Measurements from ENCODE around the gene CXCR6. TPM values are rescaled to one million over a fixed set of nuclear protein-coding genes. Genes with fewer than 3 reads are reported as not detected.

CXCR6 gene
- polyA plus RNA-seq, 1 of the 3 experiments (the other 2 are of a cell fraction), result not detected

GRCh38 chr3:45909542-45909941 is 33.7 kb upstream of the CXCR6 start:
- POLR2A ChIA-PET, result no interaction called here
- Histone ChIP-seq H3F3A (replicated peaks; ENCODE audit: insufficient read depth) (no peaks in the 10 kb centered on the region), H3K9me3 (no peaks in the 10 kb centered on the region), H3K9ac (no peak overlapping the region), H3K27me3 (ENCODE audit: insufficient read depth) (no peaks in the 10 kb centered on the region), H3K27ac (ENCODE audit: low read depth in 2 of 2, low read length in 1 of 2) (no peak overlapping the region), H3K36me3 (replicated peaks in 1 of 2; ENCODE audit: control insufficient read depth in 1 of 2, insufficient read depth in 2 of 2, low read length in 1 of 2) (no peaks in the 10 kb centered on the region), H3K4me3 (ENCODE audit: low read depth in 2 of 2, low read length in 1 of 2) (no peak overlapping the region), H3K79me2 (ENCODE audit: insufficient read depth) (no peaks in the 10 kb centered on the region), H3K4me2 (no peak overlapping the region), H3K4me1 (ENCODE audit: control insufficient read depth in 1 of 2, insufficient read depth in 2 of 2, low read depth in 1 of 2, low read length in 1 of 2) (peaks cover 0 to 3% of the 10 kb centered on the region in 2 experiments; a peak in 1 of 4 replicates), H2AFZ (ENCODE audit: low read depth) (no peak overlapping the region), H3K9me2 (no peaks in the 10 kb centered on the region), H4K20me1 (ENCODE audit: insufficient read depth) (no peaks in the 10 kb centered on the region)
- WGBS (ENCODE audit: low lambda C conversion rate), result 78% methylated on average over 6 of the region's 6 CpGs
- no peak for DNase-seq
- TF ChIP-seq GABPA (IDR thresholded peaks at IDR 0.05; ENCODE audit: low read depth), result no peak
- no peak for TF ChIP-seq MXI1 (IDR thresholded peaks at IDR 0.05; ENCODE audit: low read depth, low read length)
- TF ChIP-seq POLR2AphosphoS5 (IDR thresholded peaks at IDR 0.05; ENCODE audit: low read depth, low read length), result no peak
- TF ChIP-seq USF1 (IDR thresholded peaks at IDR 0.05; ENCODE audit: borderline replicate concordance, low read depth), result no peak
- no peak for TF ChIP-seq MEF2A (IDR thresholded peaks at IDR 0.05; ENCODE audit: borderline replicate concordance, low read depth)
- no peak for TF ChIP-seq CHD2 (IDR thresholded peaks at IDR 0.05; ENCODE audit: low read length, partially characterized antibody)
- no peak for TF ChIP-seq SIN3A (IDR thresholded peaks at IDR 0.05; ENCODE audit: borderline replicate concordance, low read depth, low read length)
- TF ChIP-seq RXRA (IDR thresholded peaks at IDR 0.05; ENCODE audit: borderline replicate concordance, low read depth), result no peak
- no peak for TF ChIP-seq USF2 (IDR thresholded peaks at IDR 0.05; ENCODE audit: borderline replicate concordance, low read depth, low read length)
- TF ChIP-seq RFX5 (IDR thresholded peaks at IDR 0.05; ENCODE audit: low read length), result no peak
- CTCF ChIA-PET, result interaction anchor here (1.2 to 1.7 kb wide), 3 partner anchors 17 to 29 kb away, joined by 3 to 10 read pairs (median 3); no protein-coding TSS in a partner anchor

- Histone ChIP-seq H3K79me2 (ENCODE audit: insufficient read depth) (no peaks in the 10 kb centered on the region), H3K9ac (no peak overlapping the region), H3K36me3 (replicated peaks in 1 of 2; ENCODE audit: control insufficient read depth in 1 of 2, insufficient read depth in 2 of 2, low read length in 1 of 2) (no peaks in the 10 kb centered on the region), H3K9me2 (no peaks in the 10 kb centered on the region), H3K4me2 (no peak overlapping the region), H3K4me1 (ENCODE audit: control insufficient read depth in 1 of 2, insufficient read depth in 2 of 2, low read depth in 1 of 2, low read length in 1 of 2) (peaks cover 0 to 3% of the 10 kb centered on the region in 2 experiments; a peak in 1 of 4 replicates), H3K9me3 (no peaks in the 10 kb centered on the region), H3K4me3 (ENCODE audit: low read depth in 2 of 2, low read length in 1 of 2) (no peak overlapping the region), H3K27ac (ENCODE audit: low read depth in 2 of 2, low read length in 1 of 2) (no peak overlapping the region), H4K20me1 (ENCODE audit: insufficient read depth) (no peaks in the 10 kb centered on the region), H3F3A (replicated peaks; ENCODE audit: insufficient read depth) (no peaks in the 10 kb centered on the region), H2AFZ (ENCODE audit: low read depth) (no peak overlapping the region), H3K27me3 (ENCODE audit: insufficient read depth) (no peaks in the 10 kb centered on the region)
- POLR2A ChIA-PET, result no interaction called here
- CTCF ChIA-PET, result interaction anchor here (1.7 to 1.8 kb wide), 3 partner anchors 18 to 168 kb away, joined by 4 to 6 read pairs (median 5); no protein-coding TSS in a partner anchor
- TF ChIP-seq RFX5 (IDR thresholded peaks at IDR 0.05; ENCODE audit: low read length) (no peak), GATA2 (CRISPR knock-in tag; IDR thresholded peaks at IDR 0.05) (no peak), PBX3 (IDR thresholded peaks at IDR 0.05) (no peak), MAX (IDR thresholded peaks at IDR 0.05; ENCODE audit: low read depth) (no peak), MEF2A (IDR thresholded peaks at IDR 0.05; ENCODE audit: borderline replicate concordance, low read depth) (no peak), ZBTB33 (IDR thresholded peaks at IDR 0.05; ENCODE audit: borderline replicate concordance, low read depth) (no peak)
- DNase-seq, result no peak
- WGBS (ENCODE audit: low lambda C conversion rate), result 50% methylated on average over 4 of the region's 4 CpGs
Observed at GRCh38 chr3:45910892-45911291, 32.4 kb upstream of the CXCR6 start.

Data from SK-N-SH (cell line).